ENCODE measurements around the gene CMSS1.

- TF ChIP-seq, protein P1, sequence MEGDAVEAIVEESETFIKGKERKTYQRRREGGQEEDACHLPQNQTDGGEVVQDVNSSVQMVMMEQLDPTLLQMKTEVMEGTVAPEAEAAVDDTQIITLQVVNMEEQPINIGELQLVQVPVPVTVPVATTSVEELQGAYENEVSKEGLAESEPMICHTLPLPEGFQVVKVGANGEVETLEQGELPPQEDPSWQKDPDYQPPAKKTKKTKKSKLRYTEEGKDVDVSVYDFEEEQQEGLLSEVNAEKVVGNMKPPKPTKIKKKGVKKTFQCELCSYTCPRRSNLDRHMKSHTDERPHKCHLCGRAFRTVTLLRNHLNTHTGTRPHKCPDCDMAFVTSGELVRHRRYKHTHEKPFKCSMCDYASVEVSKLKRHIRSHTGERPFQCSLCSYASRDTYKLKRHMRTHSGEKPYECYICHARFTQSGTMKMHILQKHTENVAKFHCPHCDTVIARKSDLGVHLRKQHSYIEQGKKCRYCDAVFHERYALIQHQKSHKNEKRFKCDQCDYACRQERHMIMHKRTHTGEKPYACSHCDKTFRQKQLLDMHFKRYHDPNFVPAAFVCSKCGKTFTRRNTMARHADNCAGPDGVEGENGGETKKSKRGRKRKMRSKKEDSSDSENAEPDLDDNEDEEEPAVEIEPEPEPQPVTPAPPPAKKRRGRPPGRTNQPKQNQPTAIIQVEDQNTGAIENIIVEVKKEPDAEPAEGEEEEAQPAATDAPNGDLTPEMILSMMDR (conservative IDR thresholded peaks at IDR 0.05; ENCODE audit: low read length): no peak
- no peak for TF ChIP-seq EZH2phosphoT487 (IDR thresholded peaks at IDR 0.05; ENCODE audit: borderline replicate concordance)
Measured at GRCh38 chr3:99871231-99872045, 53.8 kb downstream of the CMSS1 start.

Data from Loucy (cell line).